GM23338 (cell line): Measurements from ENCODE around the gene FASTKD3. TPM values are rescaled to one million over a fixed set of nuclear protein-coding genes. Genes with fewer than 3 reads are reported as not detected.

Source experiments
- ATAC-seq: fragments of 200-7000 bp; cut with Tn5 transposase; 3 replicates; pipeline ENCODE4 v1.9.1; 2020
- DNase-seq: peaks from one replicate; pipeline ENCODE4 v3.0.0-alpha.2; 2015; ENCODE audit warnings: low spot score
- H2AFZ ChIP-seq: fragments of 200-600 bp; sonication (generic); 2 replicates; pipeline ENCODE4 v1.8.0; 2016; ENCODE audit warnings: antibody characterized with exemption, mild to moderate bottlenecking, moderate library complexity
- H3F3A ChIP-seq: fragments of 200-600 bp; sonication (generic); replicated peaks from 2 replicates; pipeline ENCODE4 v1.8.0; 2017; ENCODE audit warnings: antibody characterized with exemption, mixed run types, low read depth
- H3K27ac ChIP-seq: fragments of 200-600 bp; sonication (generic); 2 replicates; pipeline ENCODE4 v1.6.1; 2016; ENCODE audit warnings: low read depth
- H3K27me3 ChIP-seq: fragments of 200-600 bp; sonication (generic); 2 replicates; pipeline ENCODE4 v1.8.0; 2016; ENCODE audit warnings: mild to moderate bottlenecking, mixed run types, moderate library complexity; ENCODE audit not compliant: insufficient read depth
- H3K36me3 ChIP-seq: fragments of 200-600 bp; sonication (generic); 2 replicates; pipeline ENCODE4 v1.8.0; 2016; ENCODE audit warnings: mild to moderate bottlenecking; ENCODE audit not compliant: insufficient read depth
- H3K4me1 ChIP-seq: fragments of 200-600 bp; sonication (generic); 2 replicates; pipeline ENCODE4 v1.8.0; 2016; ENCODE audit warnings: mild to moderate bottlenecking, moderate library complexity; ENCODE audit not compliant: insufficient read depth
- H3K4me2 ChIP-seq: fragments of 200-600 bp; sonication (generic); 2 replicates; pipeline ENCODE4 v1.7.1; 2017; ENCODE audit warnings: mixed run types
- H3K4me3 ChIP-seq: fragments of 200-600 bp; sonication (generic); 2 replicates; pipeline ENCODE4 v1.6.1; 2016; ENCODE audit warnings: mixed run types
- H3K79me2 ChIP-seq: fragments of 200-600 bp; sonication (generic); replicated peaks from 2 replicates; pipeline ENCODE4 v1.8.0; 2017; ENCODE audit warnings: mild to moderate bottlenecking; ENCODE audit not compliant: insufficient read depth
- H3K9me2 ChIP-seq: fragments of 200-600 bp; sonication (generic); 2 replicates; pipeline ENCODE4 v1.8.0; 2017; ENCODE audit not compliant: insufficient read depth
- H4K20me1 ChIP-seq: fragments of 200-600 bp; sonication (generic); replicated peaks from 2 replicates; pipeline ENCODE4 v1.8.0; 2017; ENCODE audit warnings: mild to moderate bottlenecking; ENCODE audit not compliant: insufficient read depth
- H3K27ac Mint-ChIP-seq: 2 replicates; pipeline ENCODE4 v1.8.0; 2020; ENCODE audit warnings: inconsistent platforms, mild to moderate bottlenecking, moderate library complexity, mixed read lengths
- H3K27me3 Mint-ChIP-seq: 3 replicates; pipeline ENCODE4 v1.8.0; 2022; ENCODE audit warnings: low read depth, mild to moderate bottlenecking, moderate library complexity, mixed read lengths, inconsistent platforms; ENCODE audit not compliant: insufficient read depth, poor library complexity
- H3K36me3 Mint-ChIP-seq: 3 replicates; pipeline ENCODE4 v1.8.0; 2021; ENCODE audit warnings: low read depth, mild to moderate bottlenecking, inconsistent platforms, moderate library complexity, mixed read lengths
- H3K4me1 Mint-ChIP-seq: 3 replicates; pipeline ENCODE4 v1.8.0; 2020; ENCODE audit warnings: mild to moderate bottlenecking, inconsistent platforms, mixed read lengths
- H3K4me3 Mint-ChIP-seq: 3 replicates; pipeline ENCODE4 v1.8.0; 2021; ENCODE audit warnings: moderate library complexity, mild to moderate bottlenecking, inconsistent platforms, mixed read lengths
- H3K9me3 Mint-ChIP-seq: 3 replicates; pipeline ENCODE4 v1.8.0; 2020; ENCODE audit warnings: moderate library complexity, mild to moderate bottlenecking, inconsistent platforms, mixed read lengths
- CREB1 ChIP-seq: fragments of 250-450 bp; sonication (Bioruptor Pico); IDR thresholded peaks from 2 replicates; pipeline ENCODE4 v1.5.0; 2020; ENCODE audit warnings: low read depth, mild to moderate bottlenecking, moderate library complexity
- EZH2 ChIP-seq: fragments of 200-600 bp; sonication (generic); IDR thresholded peaks from one replicate; pipeline ENCODE4 v1.8.0; 2017; ENCODE audit warnings: antibody characterized with exemption, mild to moderate bottlenecking, low read depth; ENCODE audit not compliant: unreplicated experiment
- EZH2phosphoT487 ChIP-seq: fragments of 200-600 bp; sonication (generic); IDR thresholded peaks from one replicate; pipeline ENCODE4 v1.8.1; 2018; ENCODE audit warnings: antibody characterized with exemption; ENCODE audit not compliant: unreplicated experiment
- JUNB ChIP-seq: IDR thresholded peaks from one replicate; pipeline ENCODE4 v1.6.1; 2016; ENCODE audit warnings: antibody characterized with exemption; ENCODE audit not compliant: unreplicated experiment
- NANOG ChIP-seq: IDR thresholded peaks from 2 replicates; pipeline ENCODE4 v1.6.1; 2016; ENCODE audit warnings: antibody characterized with exemption, borderline replicate concordance
- POLR2AphosphoS5 ChIP-seq: IDR thresholded peaks from 2 replicates; pipeline ENCODE4 v1.6.1; 2016; ENCODE audit warnings: antibody characterized with exemption, low read depth
- STAT1 ChIP-seq: IDR thresholded peaks from one replicate; pipeline ENCODE4 v1.6.1; 2016; ENCODE audit warnings: antibody characterized with exemption; ENCODE audit not compliant: unreplicated experiment
- ZNF114 ChIP-seq: fragments of 250-450 bp; sonication (Bioruptor Pico); IDR thresholded peaks from 2 replicates; pipeline ENCODE4 v1.5.0; 2020; ENCODE audit warnings: mild to moderate bottlenecking, moderate library complexity
- ZNF331 ChIP-seq: fragments of 250-450 bp; sonication (Bioruptor Pico); IDR thresholded peaks from 2 replicates; pipeline ENCODE4 v1.5.0; 2020; ENCODE audit warnings: low read depth, mild to moderate bottlenecking, moderate library complexity
- polyA plus RNA-seq: library from polyadenylated mRNA; unstranded; fragments of >200 nt; fragmentation: Nextera tagmentation; extraction: Ambion mirVana; gene quantifications from 2 replicates; pipeline ENCODE4 v1.2.1, GENCODE V29; 2016
- total RNA-seq: library from RNA; depleted of rRNA; stranded (reverse); fragments of >200 nt; shearing (Covaris generic); gene quantifications from 2 replicates; pipeline ENCODE4 v1.2.3, GENCODE V29; 2014
- TF ChIP-seq, protein P1 (sequence below), 2 experiments: fragments of 200-600 bp in 1 of 2; sonication (generic) in 1 of 2; conservative IDR thresholded peaks; 2 replicates each; pipeline versions ENCODE4 v1.5.1 to v1.6.1; 2016 to 2017; ENCODE audit warnings: antibody characterized with exemption in 2 of 2, low read depth in 2 of 2, mild to moderate bottlenecking in 2 of 2, moderate library complexity in 1 of 2
- TF ChIP-seq, protein P2 (sequence below): IDR thresholded peaks from one replicate; pipeline ENCODE4 v1.6.1; 2018; ENCODE audit warnings: antibody characterized with exemption; ENCODE audit not compliant: unreplicated experiment
- TF ChIP-seq, protein P3 (sequence below): IDR thresholded peaks from 2 replicates; pipeline ENCODE4 v1.6.1; 2016; ENCODE audit warnings: antibody characterized with exemption

The FASTKD3 gene
- total and polyA plus RNA-seq, 2 experiments from 2014 or later: 10.8 to 13.5 TPM

DNA sequence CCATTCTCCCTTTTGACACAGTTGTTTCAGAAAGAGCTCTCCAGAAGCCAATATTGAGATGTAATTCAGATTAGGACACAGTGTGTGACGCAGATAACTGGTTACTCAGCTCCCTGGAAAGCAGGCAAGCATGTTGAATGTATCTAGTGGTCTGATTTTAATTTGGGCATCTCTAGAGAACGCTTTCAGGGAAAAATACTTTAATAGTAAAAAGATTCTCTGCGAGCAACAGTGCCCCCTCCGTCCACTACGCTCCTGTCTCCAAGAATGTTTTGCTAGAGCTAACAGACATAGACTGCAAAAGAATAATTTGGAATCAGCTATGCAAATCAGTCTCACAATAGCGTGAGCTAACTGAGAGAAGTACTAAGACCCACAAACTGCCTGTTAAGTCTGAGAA, 41.2 kb downstream of the FASTKD3 start (continued):
- TF ChIP-seq ZNF331 (CRISPR knock-in tag) (no peak), POLR2AphosphoS5 (no peak), ZNF114 (CRISPR knock-in tag) (no peak), CREB1 (CRISPR knock-in tag) (no peak), STAT1 (no peak), EZH2phosphoT487 (no peak), NANOG (no peak), JUNB (no peak), EZH2 (no peak)
- TF ChIP-seq, protein P1, sequence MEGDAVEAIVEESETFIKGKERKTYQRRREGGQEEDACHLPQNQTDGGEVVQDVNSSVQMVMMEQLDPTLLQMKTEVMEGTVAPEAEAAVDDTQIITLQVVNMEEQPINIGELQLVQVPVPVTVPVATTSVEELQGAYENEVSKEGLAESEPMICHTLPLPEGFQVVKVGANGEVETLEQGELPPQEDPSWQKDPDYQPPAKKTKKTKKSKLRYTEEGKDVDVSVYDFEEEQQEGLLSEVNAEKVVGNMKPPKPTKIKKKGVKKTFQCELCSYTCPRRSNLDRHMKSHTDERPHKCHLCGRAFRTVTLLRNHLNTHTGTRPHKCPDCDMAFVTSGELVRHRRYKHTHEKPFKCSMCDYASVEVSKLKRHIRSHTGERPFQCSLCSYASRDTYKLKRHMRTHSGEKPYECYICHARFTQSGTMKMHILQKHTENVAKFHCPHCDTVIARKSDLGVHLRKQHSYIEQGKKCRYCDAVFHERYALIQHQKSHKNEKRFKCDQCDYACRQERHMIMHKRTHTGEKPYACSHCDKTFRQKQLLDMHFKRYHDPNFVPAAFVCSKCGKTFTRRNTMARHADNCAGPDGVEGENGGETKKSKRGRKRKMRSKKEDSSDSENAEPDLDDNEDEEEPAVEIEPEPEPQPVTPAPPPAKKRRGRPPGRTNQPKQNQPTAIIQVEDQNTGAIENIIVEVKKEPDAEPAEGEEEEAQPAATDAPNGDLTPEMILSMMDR (conservative IDR thresholded peaks at IDR 0.05; ENCODE audit: low read depth in 2 of 2): no peak
- TF ChIP-seq, protein P2, sequence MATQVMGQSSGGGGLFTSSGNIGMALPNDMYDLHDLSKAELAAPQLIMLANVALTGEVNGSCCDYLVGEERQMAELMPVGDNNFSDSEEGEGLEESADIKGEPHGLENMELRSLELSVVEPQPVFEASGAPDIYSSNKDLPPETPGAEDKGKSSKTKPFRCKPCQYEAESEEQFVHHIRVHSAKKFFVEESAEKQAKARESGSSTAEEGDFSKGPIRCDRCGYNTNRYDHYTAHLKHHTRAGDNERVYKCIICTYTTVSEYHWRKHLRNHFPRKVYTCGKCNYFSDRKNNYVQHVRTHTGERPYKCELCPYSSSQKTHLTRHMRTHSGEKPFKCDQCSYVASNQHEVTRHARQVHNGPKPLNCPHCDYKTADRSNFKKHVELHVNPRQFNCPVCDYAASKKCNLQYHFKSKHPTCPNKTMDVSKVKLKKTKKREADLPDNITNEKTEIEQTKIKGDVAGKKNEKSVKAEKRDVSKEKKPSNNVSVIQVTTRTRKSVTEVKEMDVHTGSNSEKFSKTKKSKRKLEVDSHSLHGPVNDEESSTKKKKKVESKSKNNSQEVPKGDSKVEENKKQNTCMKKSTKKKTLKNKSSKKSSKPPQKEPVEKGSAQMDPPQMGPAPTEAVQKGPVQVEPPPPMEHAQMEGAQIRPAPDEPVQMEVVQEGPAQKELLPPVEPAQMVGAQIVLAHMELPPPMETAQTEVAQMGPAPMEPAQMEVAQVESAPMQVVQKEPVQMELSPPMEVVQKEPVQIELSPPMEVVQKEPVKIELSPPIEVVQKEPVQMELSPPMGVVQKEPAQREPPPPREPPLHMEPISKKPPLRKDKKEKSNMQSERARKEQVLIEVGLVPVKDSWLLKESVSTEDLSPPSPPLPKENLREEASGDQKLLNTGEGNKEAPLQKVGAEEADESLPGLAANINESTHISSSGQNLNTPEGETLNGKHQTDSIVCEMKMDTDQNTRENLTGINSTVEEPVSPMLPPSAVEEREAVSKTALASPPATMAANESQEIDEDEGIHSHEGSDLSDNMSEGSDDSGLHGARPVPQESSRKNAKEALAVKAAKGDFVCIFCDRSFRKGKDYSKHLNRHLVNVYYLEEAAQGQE: no peak

DNA sequence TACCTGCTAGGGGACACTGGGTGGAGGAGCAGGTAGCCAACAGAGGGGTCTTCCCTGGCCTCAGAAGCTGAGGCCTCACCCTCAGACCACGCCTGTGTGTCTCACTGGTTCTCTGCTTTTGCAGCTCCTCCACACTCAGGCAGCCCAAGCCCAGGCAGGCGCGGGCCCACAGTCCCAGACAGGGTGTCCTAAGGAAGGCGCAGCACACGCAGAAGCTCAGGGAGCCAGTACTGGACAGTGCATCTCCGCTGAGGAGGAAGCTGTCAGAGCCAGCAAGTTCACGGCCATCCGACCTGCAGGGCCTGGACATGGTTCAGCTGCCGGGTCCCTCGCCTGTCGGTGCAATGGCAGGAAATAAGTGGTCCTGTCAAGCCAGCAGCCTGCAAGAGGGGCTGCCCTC, 43.2 kb downstream of the FASTKD3 start:
- Histone ChIP-seq H3K27ac (no peak overlapping the region), H2AFZ (no peak overlapping the region), H4K20me1 (no peaks in the 10 kb centered on the region), H3K4me1 (no peaks in the 10 kb centered on the region), H3K36me3 (peaks cover 3% of the 10 kb centered on the region), H3K27me3 (no peaks in the 10 kb centered on the region), H3K4me3 (no peak overlapping the region), H3K9me2 (no peaks in the 10 kb centered on the region), H3F3A (0 out of 2 replicates have a peak, but pooled peaks cover 6% of the 10 kb centered on the region), H3K4me2 (no peak overlapping the region), H3K79me2 (no peaks in the 10 kb centered on the region)
- Mint-ChIP-seq H3K36me3 (peaks cover 32% of the 10 kb centered on the region), H3K9me3 (no peaks in the 10 kb centered on the region), H3K27me3 (no peaks in the 10 kb centered on the region), H3K4me1 (no peaks in the 10 kb centered on the region), H3K4me3 (no peak overlapping the region), H3K27ac (no peak overlapping the region)
- no peak for ATAC-seq
- DNase-seq: no peak
- TF ChIP-seq CREB1 (CRISPR knock-in tag) (no peak), STAT1 (no peak), JUNB (no peak), EZH2phosphoT487 (no peak), ZNF331 (CRISPR knock-in tag) (no peak), EZH2 (no peak), NANOG (no peak), POLR2AphosphoS5 (no peak), ZNF114 (CRISPR knock-in tag) (no peak)
- TF ChIP-seq, protein P2: no peak
- TF ChIP-seq, protein P1 (conservative IDR thresholded peaks at IDR 0.05; ENCODE audit: low read depth in 2 of 2): no peak
- TF ChIP-seq, protein P3, sequence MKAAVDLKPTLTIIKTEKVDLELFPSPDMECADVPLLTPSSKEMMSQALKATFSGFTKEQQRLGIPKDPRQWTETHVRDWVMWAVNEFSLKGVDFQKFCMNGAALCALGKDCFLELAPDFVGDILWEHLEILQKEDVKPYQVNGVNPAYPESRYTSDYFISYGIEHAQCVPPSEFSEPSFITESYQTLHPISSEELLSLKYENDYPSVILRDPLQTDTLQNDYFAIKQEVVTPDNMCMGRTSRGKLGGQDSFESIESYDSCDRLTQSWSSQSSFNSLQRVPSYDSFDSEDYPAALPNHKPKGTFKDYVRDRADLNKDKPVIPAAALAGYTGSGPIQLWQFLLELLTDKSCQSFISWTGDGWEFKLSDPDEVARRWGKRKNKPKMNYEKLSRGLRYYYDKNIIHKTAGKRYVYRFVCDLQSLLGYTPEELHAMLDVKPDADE: no peak
